Osteocyte (in vitro differentiated cells): ENCODE measurements around the gene ENTPD7. TPM values are rescaled to one million over a fixed set of nuclear protein-coding genes. Genes with fewer than 3 reads are reported as not detected.
"Not testable (repeated sequence)": the region's sequence is repeated elsewhere in the genome, so short reads cannot be mapped to it uniquely, and the experiment has no call there.

Experiments
- DNase-seq: peaks from one replicate; pipeline ENCODE4 v3.0.0; 2021; ENCODE audit warnings: mixed read lengths; ENCODE audit not compliant: unreplicated experiment; ENCODE audit errors: extremely low spot score
- H3K27ac Mint-ChIP-seq: one replicate; pipeline ENCODE4 v1.8.0; 2021; ENCODE audit warnings: mild to moderate bottlenecking, mixed read lengths; ENCODE audit not compliant: unreplicated experiment
- H3K27me3 Mint-ChIP-seq: one replicate; pipeline ENCODE4 v1.8.0; 2021; ENCODE audit warnings: mixed read lengths; ENCODE audit not compliant: unreplicated experiment
- H3K36me3 Mint-ChIP-seq: one replicate; pipeline ENCODE4 v1.8.0; 2021; ENCODE audit warnings: mixed read lengths; ENCODE audit not compliant: unreplicated experiment
- H3K4me1 Mint-ChIP-seq: one replicate; pipeline ENCODE4 v1.8.0; 2021; ENCODE audit warnings: mixed read lengths; ENCODE audit not compliant: unreplicated experiment
- H3K4me3 Mint-ChIP-seq: one replicate; pipeline ENCODE4 v1.8.0; 2021; ENCODE audit warnings: mild to moderate bottlenecking, moderate library complexity, mixed read lengths; ENCODE audit not compliant: unreplicated experiment
- H3K9me3 Mint-ChIP-seq: one replicate; pipeline ENCODE4 v1.8.0; 2021; ENCODE audit warnings: mixed read lengths; ENCODE audit not compliant: unreplicated experiment
- CTCF ChIP-seq: fragments of 200-600 bp; sonication (generic); IDR thresholded peaks from 2 replicates; pipeline ENCODE4 v1.5.0; 2021; ENCODE audit warnings: antibody characterized with exemption, mild to moderate bottlenecking, moderate library complexity
- total RNA-seq: library from RNA; stranded (reverse); gene quantifications from 2 replicates; pipeline ENCODE4 v1.2.1, GENCODE V29; 2021

The ENTPD7 gene
- total RNA-seq, 1 donor from 2014 or later: 21.7 TPM

GRCh38 chr10:99732033-99732842 lies 72.9 kb downstream of the ENTPD7 start, which contains the start of the genes COX15 and CUTC:
Gene COX15, minus strand, starts transcription at chr10:99732127. Its CDS starts 78 bp downstream, at chr10:99732049.
Gene CUTC, plus strand, starts transcription at chr10:99732234. Its CDS starts 115 bp downstream, at chr10:99732349.
- DNase-seq: peak; percentile 98
- H3K9me3 Mint-ChIP-seq: no peaks in the 10 kb centered on the region
- no peaks in the 10 kb centered on the region for H3K27me3 Mint-ChIP-seq
- peak within 1 kb of the TSS; percentile 100 for H3K4me3 Mint-ChIP-seq
- peak; percentile 42 for TF ChIP-seq CTCF
- H3K27ac Mint-ChIP-seq: peak within 1 kb of the TSS; percentile 99
- peaks cover 23% of the 10 kb centered on the region for H3K4me1 Mint-ChIP-seq
- H3K36me3 Mint-ChIP-seq: peaks cover 23% of the 10 kb centered on the region

GRCh38 chr10:99733366-99733765 lies 74.1 kb downstream of the ENTPD7 start:
- Mint-ChIP-seq H3K4me1 (peaks cover 23% of the 10 kb centered on the region), H3K4me3 (peak overlapping the region; percentile 66), H3K9me3 (no peaks in the 10 kb centered on the region), H3K27me3 (no peaks in the 10 kb centered on the region), H3K27ac (peak overlapping the region; percentile 62), H3K36me3 (peaks cover 23% of the 10 kb centered on the region)
- no peak for TF ChIP-seq CTCF
- DNase-seq: no peak

- not testable (repeated sequence) for H3K27ac Mint-ChIP-seq, H3K9me3 Mint-ChIP-seq, H3K27me3 Mint-ChIP-seq, H3K4me3 Mint-ChIP-seq, DNase-seq
- Mint-ChIP-seq H3K36me3 (peaks cover 21% of the 10 kb centered on the region), H3K4me1 (peaks cover 23% of the 10 kb centered on the region)
Measured at GRCh38 chr10:99734111-99734510, 74.8 kb downstream of the ENTPD7 start.

DNA sequence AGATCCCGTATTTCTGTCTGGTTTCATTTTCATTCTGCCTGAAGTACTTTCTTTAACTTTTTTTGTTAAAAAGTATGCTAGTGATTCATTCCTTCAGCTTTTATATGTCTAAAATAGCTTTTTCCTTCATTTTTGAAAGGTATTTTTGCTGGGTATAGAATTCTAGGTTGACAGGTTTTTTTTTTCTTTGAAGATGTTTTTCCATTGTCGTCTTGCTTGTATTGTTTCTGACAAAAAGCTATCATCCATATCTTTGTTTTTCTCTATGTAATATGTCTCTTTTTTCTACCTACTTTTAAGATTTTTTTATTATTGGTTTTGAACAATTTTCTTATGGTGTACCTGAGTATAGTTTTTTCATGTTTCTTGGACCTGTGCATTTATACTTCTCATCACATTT lies 81.0 kb downstream of the ENTPD7 start:
- no peak for DNase-seq
- Mint-ChIP-seq H3K36me3 (peaks cover 66% of the 10 kb centered on the region), H3K9me3 (peaks cover 21% of the 10 kb centered on the region), H3K27ac (no peak overlapping the region), H3K27me3 (no peaks in the 10 kb centered on the region), H3K4me3 (no peak overlapping the region), H3K4me1 (peaks cover 20% of the 10 kb centered on the region)
- TF ChIP-seq CTCF: no peak

- peaks cover 67% of the 10 kb centered on the region for H3K36me3 Mint-ChIP-seq
- no peak for TF ChIP-seq CTCF
- H3K4me3 Mint-ChIP-seq: no peak overlapping the region
- H3K27ac Mint-ChIP-seq: no peak overlapping the region
- no peaks in the 10 kb centered on the region for H3K27me3 Mint-ChIP-seq
- H3K9me3 Mint-ChIP-seq: peaks cover 21% of the 10 kb centered on the region
- peaks cover 20% of the 10 kb centered on the region for H3K4me1 Mint-ChIP-seq
- no peak for DNase-seq
Measured at GRCh38 chr10:99740933-99741559, 81.7 kb downstream of the ENTPD7 start.
